Measurements from ENCODE around the gene DOCK4.

Gene DOCK4

DNA sequence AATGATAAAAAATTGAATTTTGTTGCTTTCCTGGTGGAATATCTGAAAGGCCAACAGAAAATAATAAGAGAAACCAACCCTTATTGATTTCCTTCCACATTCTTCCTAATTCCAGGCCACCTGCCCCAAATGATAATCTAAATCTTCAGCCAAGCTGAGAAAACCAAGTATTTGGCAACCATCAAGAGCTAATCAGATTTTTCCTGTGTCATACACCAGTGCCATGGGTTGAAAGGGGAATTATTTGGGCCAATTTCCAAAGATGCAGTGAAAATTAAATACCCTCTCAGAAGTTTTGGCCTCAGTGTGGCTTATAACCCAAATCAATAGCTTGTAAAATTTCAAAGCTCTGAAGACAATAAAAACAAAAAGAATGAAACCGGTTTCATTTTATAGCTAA, 70.4 kb downstream of the DOCK4 start:
- TF ChIP-seq NFIC (IDR thresholded peaks at IDR 0.05), result no peak
- TF ChIP-seq EP300 (IDR thresholded peaks at IDR 0.05; ENCODE audit: borderline replicate concordance), result no peak
- TF ChIP-seq USF1 (IDR thresholded peaks at IDR 0.05), result no peak
- TF ChIP-seq FOXM1 (IDR thresholded peaks at IDR 0.05; ENCODE audit: borderline replicate concordance, low read depth), result no peak
- TF ChIP-seq TCF12 (IDR thresholded peaks at IDR 0.05; ENCODE audit: low read depth), result no peak
- TF ChIP-seq TEAD4 (IDR thresholded peaks at IDR 0.05), result no peak
- no peak for TF ChIP-seq CREB1 (IDR thresholded peaks at IDR 0.05; ENCODE audit: low read depth)
- no peak for TF ChIP-seq ZBTB7A (IDR thresholded peaks at IDR 0.05; ENCODE audit: low read depth)
- no peak for TF ChIP-seq EGR1 (IDR thresholded peaks at IDR 0.05)
- TF ChIP-seq REST (IDR thresholded peaks at IDR 0.05; ENCODE audit: low read depth), result no peak

GRCh38 chr7:112134039-112134438, 72.2 kb downstream of the DOCK4 start:
- TF ChIP-seq TCF12 (IDR thresholded peaks at IDR 0.05; ENCODE audit: low read depth), result no peak
- no peak for TF ChIP-seq RAD21 (IDR thresholded peaks at IDR 0.05; ENCODE audit: low read depth)
- no peak for TF ChIP-seq YY1 (IDR thresholded peaks at IDR 0.05; ENCODE audit: low read depth)
- no peak for TF ChIP-seq EP300 (IDR thresholded peaks at IDR 0.05; ENCODE audit: borderline replicate concordance)
- TF ChIP-seq CREB1 (IDR thresholded peaks at IDR 0.05; ENCODE audit: low read depth), result no peak
- no peak for TF ChIP-seq MAX (IDR thresholded peaks at IDR 0.05)
- TF ChIP-seq TEAD4 (IDR thresholded peaks at IDR 0.05), result no peak
- no peak for TF ChIP-seq TAF1 (IDR thresholded peaks at IDR 0.05; ENCODE audit: low read depth)
- no peak for TF ChIP-seq ZBTB7A (IDR thresholded peaks at IDR 0.05; ENCODE audit: low read depth)
- TF ChIP-seq FOXM1 (IDR thresholded peaks at IDR 0.05; ENCODE audit: borderline replicate concordance, low read depth), result no peak
- TF ChIP-seq EGR1 (IDR thresholded peaks at IDR 0.05), result no peak
- no peak for TF ChIP-seq NFIC (IDR thresholded peaks at IDR 0.05)
- no peak for TF ChIP-seq USF1 (IDR thresholded peaks at IDR 0.05)
- TF ChIP-seq CEBPB (IDR thresholded peaks at IDR 0.05), result no peak
- no peak for TF ChIP-seq REST (IDR thresholded peaks at IDR 0.05; ENCODE audit: low read depth)

- TF ChIP-seq TAF1 (IDR thresholded peaks at IDR 0.05; ENCODE audit: low read depth), result no peak
- TF ChIP-seq RAD21 (IDR thresholded peaks at IDR 0.05; ENCODE audit: low read depth), result no peak
- no peak for TF ChIP-seq NFIC (IDR thresholded peaks at IDR 0.05)
- no peak for TF ChIP-seq TCF12 (IDR thresholded peaks at IDR 0.05; ENCODE audit: low read depth)
- TF ChIP-seq CEBPB (IDR thresholded peaks at IDR 0.05), result no peak
- no peak for TF ChIP-seq ZBTB7A (IDR thresholded peaks at IDR 0.05; ENCODE audit: low read depth)
- no peak for TF ChIP-seq CREB1 (IDR thresholded peaks at IDR 0.05; ENCODE audit: low read depth)
- TF ChIP-seq EGR1 (IDR thresholded peaks at IDR 0.05), result no peak
- TF ChIP-seq REST (IDR thresholded peaks at IDR 0.05; ENCODE audit: low read depth), result no peak
- no peak for TF ChIP-seq FOXM1 (IDR thresholded peaks at IDR 0.05; ENCODE audit: borderline replicate concordance, low read depth)
- TF ChIP-seq TEAD4 (IDR thresholded peaks at IDR 0.05), result no peak
- TF ChIP-seq YY1 (IDR thresholded peaks at IDR 0.05; ENCODE audit: low read depth), result no peak
- TF ChIP-seq EP300 (IDR thresholded peaks at IDR 0.05; ENCODE audit: borderline replicate concordance), result no peak
- TF ChIP-seq MAX (IDR thresholded peaks at IDR 0.05), result no peak
- no peak for TF ChIP-seq USF1 (IDR thresholded peaks at IDR 0.05)
Measured at GRCh38 chr7:112133328-112133727, 72.9 kb downstream of the DOCK4 start.

DNA sequence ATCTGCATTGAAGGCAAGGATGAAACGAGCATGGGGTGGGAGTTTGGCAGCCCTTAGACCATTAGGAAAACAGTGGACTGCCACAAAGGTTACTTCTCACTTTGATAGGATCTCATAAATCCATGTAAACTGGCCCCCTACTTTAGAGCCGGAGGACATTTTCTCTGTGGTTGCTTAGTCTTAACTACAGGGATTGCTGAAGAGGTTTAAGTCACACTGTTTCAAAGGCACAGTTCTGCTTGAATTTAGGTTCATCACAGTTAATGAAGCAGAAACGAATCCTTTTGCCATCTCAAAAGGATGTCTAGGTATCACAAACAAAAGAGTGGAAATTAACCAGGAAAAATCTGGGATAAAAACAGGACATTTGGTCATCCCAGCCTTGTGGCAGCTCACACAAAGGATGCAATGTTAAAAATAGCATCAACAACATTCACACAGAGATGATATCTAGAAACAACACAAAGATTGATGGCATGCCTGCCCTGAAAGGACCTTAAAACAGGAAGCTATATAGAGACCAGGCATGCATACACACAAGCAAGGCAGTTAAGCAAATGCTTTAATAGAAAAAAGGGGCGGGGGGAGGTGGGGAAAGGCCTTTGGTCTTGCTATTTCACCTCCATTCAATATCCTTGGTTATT, 74.0 kb downstream of the DOCK4 start:
- TF ChIP-seq TEAD4 (IDR thresholded peaks at IDR 0.05) (no peak), MAX (IDR thresholded peaks at IDR 0.05) (no peak), NFIC (IDR thresholded peaks at IDR 0.05) (no peak), YY1 (IDR thresholded peaks at IDR 0.05; ENCODE audit: low read depth) (no peak), EGR1 (IDR thresholded peaks at IDR 0.05) (no peak), ZBTB7A (IDR thresholded peaks at IDR 0.05; ENCODE audit: low read depth) (no peak), FOXM1 (IDR thresholded peaks at IDR 0.05; ENCODE audit: borderline replicate concordance, low read depth) (no peak), REST (IDR thresholded peaks at IDR 0.05; ENCODE audit: low read depth) (no peak), TCF12 (IDR thresholded peaks at IDR 0.05; ENCODE audit: low read depth) (no peak), CEBPB (IDR thresholded peaks at IDR 0.05) (no peak), CREB1 (IDR thresholded peaks at IDR 0.05; ENCODE audit: low read depth) (no peak), EP300 (IDR thresholded peaks at IDR 0.05; ENCODE audit: borderline replicate concordance) (no peak), TAF1 (IDR thresholded peaks at IDR 0.05; ENCODE audit: low read depth) (no peak), USF1 (IDR thresholded peaks at IDR 0.05) (no peak), RAD21 (IDR thresholded peaks at IDR 0.05; ENCODE audit: low read depth) (no peak)
